HG03439 (cell line): ENCODE results near the gene SRC.

ENCODE experiments used
- ATAC-seq: cut with Tn5 transposase; IDR thresholded peaks from one replicate; pipeline ENCODE4 v1.9.1; 2021; ENCODE audit warnings: mild to moderate bottlenecking, moderate library complexity; ENCODE audit not compliant: unreplicated experiment

Gene SRC

DNA sequence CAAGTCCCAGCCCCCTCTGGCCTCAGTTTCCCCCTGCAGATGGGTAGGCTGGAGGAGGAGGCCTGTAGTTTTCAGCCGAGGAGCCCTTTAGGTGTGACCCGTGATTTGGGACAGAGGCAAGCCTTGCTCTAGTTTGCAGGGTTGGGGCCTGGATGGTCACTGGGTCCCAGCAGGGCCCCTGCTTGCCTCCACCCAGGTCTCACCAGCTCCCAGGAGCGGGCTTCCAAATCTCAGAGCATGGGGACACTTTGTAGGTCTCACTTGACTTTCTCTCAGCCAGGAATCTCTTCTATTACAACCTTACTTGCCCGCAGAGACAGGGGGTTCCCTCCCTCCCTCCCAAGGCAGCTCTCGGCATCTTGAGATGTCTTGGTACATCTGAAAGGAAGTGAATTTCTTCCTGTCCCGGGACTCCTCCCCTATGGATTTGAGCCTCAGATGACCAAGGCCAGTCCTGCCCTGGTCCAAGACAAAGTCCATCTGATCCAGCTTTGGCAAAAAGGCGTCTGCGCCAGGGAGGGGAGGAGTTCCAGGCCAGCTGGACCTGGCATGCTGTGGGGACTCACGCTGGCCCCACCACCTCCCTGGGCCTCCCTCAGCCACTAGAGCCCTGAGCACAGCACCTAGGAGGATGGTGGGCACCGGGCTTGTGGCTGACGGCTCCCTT, 47.4 kb downstream of the SRC start:
- ATAC-seq: no peak

DNA sequence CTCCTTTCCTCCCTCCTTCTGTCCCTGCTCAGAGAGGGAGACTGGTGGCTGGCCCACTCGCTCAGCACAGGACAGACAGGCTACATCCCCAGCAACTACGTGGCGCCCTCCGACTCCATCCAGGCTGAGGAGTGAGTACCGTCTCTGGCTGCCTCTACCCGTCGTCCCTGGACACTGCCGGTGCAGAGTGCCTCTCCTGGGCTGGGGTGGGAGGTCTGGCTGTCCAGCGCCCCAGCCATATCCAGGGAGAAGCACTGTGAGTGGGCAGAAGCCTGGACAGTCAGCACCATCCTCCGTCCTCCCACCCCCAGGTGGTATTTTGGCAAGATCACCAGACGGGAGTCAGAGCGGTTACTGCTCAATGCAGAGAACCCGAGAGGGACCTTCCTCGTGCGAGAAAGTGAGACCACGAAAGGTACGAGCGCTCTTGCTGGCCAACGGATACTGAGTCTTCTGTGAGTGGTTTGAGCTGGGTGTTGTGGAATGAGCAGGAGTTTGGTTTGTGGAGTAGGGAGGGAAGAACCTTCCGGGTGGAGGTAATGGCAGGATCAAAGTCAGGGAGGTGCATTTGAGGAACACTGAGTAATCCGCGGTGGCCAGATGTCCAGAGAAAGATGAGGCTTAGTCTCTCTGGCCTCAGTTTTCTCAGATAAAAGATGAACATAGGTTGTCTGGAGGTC, 48.1 kb downstream of the SRC start:
- no peak for ATAC-seq

DNA sequence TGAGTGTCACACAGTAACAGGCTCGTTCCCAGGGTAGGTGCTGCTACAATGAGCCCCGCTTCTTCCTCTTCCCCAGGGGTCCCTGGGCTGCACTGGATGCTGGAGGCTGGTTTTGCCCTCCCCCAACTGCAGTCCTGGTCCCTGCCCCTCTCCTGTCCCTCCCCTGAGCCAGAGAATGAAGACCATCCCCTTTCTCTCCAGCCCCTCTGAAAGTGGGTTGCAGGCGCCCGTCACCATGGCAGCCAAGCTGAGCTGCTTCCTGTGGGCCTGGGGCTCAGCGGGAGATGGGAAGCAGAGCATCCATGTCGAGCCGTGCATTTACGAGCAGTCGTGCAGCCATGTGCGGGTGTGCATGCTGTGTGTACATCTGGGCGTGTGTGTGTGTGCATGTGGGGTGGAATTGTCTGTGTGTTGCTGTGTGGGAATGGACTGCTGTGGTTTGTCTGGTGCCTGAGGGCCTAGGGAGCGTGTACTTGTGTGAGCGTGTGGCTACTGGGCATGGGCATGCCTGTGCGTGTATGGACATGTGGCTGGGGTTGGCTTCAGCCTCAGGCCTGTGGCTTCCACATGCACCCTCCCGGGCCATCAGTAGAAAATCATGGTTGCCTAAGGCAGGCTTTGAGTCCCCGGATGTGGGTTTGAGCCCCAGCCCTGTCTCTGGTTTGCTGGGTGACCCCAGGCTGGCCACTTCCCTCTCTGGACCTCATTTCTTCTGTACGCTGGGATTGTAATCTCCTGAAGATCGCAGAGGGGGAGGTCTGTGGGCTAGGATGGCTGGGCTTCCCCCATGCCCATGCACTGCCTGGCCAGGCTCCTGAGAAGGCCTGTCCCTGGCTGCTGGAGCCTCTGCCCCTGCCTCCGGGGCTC, 48.8 kb downstream of the SRC start:
- no peak for ATAC-seq

DNA sequence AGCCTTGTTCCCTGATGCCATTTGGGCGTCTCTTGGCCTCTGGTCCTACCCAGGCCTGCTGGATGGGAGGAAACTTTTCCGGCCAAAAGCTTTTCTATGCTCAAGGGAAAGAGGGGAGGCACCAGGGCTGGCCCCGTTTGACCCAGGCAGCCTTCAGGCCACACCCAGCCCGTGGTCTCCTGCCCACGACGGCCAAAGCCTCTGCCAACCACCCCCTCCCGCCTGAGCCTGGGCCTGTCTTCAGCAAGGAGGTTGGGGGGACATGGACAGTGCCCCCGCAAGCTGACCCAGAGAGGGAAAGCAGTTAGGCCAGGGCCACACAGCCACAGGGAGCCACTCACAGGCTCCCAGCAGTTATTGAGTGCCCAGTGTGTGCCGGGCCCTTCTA, 49.5 kb downstream of the SRC start:
- ATAC-seq: no peak

GRCh38 chr20:37395921-37396415, 50.0 kb downstream of the SRC start:
- ATAC-seq: no peak

GRCh38 chr20:37396416-37397075, 50.6 kb downstream of the SRC start:
- ATAC-seq: no peak

DNA sequence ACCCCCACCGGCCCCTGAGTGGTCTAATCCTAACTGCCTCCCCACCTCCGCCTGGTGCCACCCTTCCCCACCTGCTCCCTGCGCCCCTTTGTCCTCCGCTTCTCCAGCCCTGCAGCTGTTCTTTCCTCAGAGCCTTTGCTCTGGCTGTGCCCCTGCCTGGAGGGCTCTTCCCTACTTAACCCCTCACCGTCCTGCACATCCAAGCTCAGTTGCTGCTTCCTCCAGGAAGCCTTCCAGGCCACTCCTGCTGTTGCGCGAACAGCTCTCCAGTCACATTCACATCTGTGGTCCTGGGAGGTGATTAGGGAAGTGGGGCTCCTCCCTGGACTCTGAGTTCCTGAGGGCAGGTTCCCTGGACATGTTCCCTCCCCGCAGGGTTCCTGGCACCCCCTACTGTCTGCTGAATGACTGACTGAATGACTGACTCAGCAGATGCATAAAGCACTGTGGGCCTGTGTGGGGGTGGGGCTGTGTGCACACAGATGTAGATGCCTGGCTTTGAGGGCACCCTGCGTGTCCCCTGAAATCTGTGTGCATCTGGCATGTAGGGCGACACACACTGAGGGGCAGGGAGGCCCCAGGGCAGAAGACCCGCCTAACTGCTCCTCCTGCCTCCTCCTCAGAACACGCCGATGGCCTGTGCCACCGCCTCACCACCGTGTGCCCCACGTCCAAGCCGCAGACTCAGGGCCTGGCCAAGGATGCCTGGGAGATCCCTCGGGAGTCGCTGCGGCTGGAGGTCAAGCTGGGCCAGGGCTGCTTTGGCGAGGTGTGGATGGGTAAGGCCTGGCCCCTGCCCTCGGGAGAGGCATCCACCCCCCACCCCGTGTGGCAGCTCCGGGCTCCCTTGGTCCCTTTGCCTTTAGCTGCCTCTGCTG, 51.4 kb downstream of the SRC start:
- no peak for ATAC-seq

DNA sequence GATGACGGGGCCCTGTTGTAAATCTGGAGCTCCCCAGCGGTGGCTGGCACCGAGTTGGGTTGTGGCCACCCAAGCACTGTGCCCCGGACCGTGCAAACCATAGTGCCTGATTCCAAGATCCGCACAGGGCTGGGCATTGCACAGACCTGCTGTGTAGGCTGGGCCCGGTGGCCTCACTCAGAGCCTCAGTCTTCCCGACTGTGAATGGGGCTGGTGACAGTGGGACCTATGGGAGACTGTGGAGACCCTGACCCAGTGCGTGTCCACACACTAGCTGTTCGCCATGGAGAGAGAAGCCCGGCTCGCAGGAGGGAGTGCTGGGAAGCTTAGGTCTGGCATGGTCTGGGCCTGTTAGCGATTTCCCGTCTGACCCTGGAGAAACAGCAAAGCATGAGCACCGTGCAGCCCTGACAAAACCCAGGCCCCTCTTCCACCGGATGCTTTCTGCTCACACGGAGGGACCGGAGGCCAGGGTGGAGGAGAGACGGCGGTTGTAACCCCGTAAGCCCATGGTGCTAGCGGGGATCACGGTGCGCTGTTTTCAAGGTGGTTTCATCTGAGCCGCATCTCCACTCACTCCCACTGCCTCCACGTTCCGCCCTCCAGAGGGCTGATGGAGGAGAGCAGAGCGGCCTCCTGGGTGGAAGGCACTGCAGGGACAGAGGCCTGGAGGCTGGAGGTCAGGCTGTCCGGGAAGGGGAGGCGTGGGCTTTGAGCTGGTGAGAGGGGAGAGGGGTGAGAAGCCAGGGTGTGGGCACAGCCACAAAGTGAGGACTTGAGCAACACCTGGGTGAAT, 52.2 kb downstream of the SRC start:
- ATAC-seq: no peak

DNA sequence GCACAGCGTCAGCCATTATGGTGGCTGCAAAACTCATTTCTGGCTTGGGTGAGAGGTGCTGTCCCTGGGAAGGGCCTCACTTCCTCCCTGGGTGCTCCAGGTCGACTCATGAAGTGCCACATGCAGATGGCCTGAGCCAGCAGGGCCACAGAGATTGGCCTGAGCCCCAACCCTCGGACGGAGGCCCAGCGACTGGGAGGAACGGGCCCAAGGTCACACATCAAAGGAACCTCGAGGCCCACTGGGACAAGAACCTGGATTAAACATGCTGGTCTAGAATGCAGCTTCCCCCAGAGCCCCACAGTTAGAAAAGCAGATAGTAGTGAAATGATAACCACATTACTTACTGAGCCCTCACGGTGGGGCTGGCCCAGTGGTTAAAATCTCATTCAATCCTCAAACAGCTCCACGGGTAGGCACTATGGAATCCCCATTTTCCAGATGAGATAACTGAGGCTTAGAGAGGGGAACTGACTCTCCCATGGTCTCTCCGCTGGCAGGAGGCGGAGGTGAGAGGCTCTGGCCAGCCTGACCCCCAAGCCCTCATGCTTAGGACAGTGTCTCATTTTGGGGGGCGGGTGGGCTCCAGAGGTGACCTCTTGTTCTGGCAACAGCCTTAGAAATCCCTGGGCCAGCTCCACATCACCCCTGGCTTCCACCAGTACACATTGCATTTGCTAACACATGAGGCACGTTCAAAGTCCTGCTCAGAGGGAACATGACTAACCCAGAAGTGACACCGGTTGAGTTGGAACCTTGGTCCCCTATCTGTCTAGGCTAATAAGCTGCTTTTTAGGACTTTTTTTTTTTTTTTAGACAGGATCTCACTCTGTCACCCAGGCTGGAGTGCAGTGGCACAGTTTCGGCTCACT, 53.0 kb downstream of the SRC start:
- ATAC-seq: no peak

DNA sequence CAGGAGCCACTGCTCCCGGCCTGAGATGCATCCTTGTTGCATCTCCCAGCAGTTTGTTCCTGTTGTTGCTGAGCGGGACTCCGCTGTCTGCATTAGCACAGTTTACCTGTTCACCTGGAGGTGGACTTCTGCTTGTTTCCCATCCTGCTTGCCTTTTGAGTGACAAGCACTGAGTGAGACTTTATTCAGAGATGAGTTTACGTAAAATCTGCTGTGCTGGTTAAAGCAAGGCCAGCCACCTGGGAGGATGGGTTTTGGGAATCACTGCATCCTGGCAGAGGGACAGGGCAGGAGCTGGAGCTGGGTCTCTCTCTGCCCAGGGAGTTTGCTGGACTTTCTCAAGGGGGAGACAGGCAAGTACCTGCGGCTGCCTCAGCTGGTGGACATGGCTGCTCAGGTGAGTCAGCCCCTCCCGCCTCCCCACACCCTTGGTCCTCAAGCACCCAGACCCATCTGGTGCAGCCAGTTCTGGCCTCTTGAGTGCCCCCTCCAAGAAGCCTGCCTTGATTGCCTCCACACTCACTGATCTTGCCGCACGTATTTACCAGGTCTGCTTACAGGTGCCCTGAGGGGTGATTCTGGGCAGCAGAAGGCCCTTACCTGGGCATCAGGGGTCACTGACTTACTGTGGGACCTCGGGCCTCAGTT, 55.5 kb downstream of the SRC start:
- no peak for ATAC-seq

GRCh38 chr20:37401930-37402675, 56.2 kb downstream of the SRC start:
- ATAC-seq: no peak

GRCh38 chr20:37403107-37404033, 57.4 kb downstream of the SRC start:
- no peak for ATAC-seq

GRCh38 chr20:37404461-37404890, 58.5 kb downstream of the SRC start:
- no peak for ATAC-seq

DNA sequence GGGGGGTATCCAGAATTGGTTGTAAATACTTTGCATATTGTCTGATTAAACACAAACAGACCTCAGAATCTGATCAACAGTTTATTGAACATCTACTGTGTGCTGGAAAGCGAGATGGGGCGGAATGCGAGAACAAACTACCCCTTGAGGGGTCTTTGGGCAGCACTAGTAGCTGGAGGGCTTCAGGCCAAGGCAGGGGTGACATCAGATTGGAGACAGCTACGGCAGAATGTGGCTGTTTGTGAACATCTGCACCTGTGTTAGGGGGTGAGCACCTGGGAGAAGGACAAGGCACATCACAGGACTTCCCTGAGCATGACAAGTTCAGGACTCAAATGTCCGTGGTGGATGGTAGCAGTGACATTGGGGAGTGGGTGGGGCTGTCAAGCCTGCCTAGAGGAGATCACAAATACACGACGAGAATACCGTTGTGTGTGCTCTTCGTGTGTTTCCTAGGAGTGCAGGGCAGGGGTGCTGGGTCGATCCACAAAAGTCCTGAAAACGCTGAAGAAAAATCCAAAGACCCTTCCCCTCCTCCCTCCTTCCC, 59.5 kb downstream of the SRC start:
- ATAC-seq: no peak

GRCh38 chr20:37406010-37406998, 60.4 kb downstream of the SRC start:
- no peak for ATAC-seq
